Right ventricle myocardium superior (tissue), 1 donor: Measurements from ENCODE around the gene NMUR1. TPM values are rescaled to one million over a fixed set of nuclear protein-coding genes. Genes with fewer than 3 reads are reported as not detected.

Source experiments
- ATAC-seq: fragments of 200-7000 bp; cut with Tn5 transposase; one replicate; pipeline ENCODE4 v1.9.1; 2020; ENCODE audit warnings: mild to moderate bottlenecking; ENCODE audit not compliant: poor library complexity
- DNase-seq: peaks from one replicate; pipeline ENCODE4 v3.0.0-alpha.2; 2020
- intact Hi-C: fragments of 100-400 bp; cut with DNase I; formaldehyde crosslinking; loops from one replicate; pipeline ENCODE4 v1.11.2; 2022
- total RNA-seq: library from RNA; stranded (reverse); fragmentation: NEBNext Ultra II Directional; extraction: Animal tissue kit (Norgen Biotek cat#: 25700); gene quantifications from one replicate; pipeline ENCODE4 v1.2.1, GENCODE V29; 2021
- donor health status: DM: no; HTN: yes; CAD: no; lungs with severe emphysema.

The NMUR1 gene
- total RNA-seq, 1 donor from 2014 or later = 0.22 TPM

DNA sequence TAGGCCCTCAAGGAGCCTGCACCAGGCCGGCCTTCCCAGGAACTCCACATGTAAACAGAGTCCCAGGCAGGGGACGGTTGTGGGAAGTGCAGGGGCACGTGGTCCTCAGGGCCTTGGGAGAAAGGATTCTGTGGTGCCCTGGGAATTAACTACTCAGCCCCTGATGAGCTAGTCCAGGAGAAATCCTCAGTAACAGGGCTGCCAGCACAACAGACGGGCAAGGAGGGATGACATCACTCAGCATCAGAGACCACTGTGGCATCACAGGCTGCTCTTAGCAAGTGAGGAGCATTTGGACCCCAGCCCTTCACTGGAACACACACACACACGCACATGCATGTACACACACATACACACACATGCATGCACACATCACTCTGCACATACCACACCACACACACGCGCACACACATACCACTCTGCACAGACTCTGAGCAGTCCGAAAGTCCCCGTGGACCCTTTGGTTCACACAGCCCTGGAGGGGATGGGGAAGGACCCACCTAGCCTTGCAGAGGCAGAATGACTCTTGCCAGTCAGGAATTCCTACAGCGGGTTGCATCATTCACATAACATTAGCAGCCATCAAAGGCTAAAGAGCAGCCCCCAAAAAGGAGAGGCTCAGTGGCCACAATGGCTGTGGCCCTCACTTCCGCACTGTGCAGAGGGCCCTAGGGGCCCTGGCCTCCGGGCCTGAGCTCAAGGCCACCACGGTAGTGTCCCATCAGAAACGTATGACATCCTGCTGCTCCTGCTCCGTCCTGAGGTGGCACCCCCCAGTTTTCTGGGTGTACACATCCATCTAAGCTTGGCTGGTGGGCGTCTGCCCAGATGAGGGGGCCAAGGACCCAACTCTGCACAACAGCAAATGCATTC lies 1.9 kb upstream of the NMUR1 start:
- ATAC-seq (no peak), DNase-seq (no peak)
- intact Hi-C loops = no loop called here

DNA sequence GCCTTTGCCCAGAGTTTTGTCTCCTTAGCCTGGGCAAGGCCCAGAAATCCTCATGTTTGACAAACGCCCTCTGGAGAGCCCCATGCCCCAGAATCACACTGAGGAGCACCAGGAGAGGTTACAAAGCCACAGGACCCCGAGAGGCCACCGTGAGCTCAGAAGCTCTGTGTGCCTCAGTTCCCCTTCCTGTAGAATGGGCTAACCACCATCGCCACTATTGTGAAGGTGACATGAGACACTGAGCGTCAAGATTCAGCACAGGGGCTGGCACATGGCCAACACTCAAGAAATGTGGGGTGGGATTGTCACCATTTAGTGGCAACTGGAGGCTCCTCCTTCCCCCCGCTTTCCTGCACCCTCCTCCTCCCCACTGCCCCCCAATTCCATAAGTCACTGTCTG lies 1.2 kb upstream of the NMUR1 start:
- intact Hi-C loops = no loop called here
- no peak for DNase-seq
- no peak for ATAC-seq

- intact Hi-C loops = no loop called here
- ATAC-seq (no peak), DNase-seq (no peak)
Measured at GRCh38 chr2:231528636-231529030, 1.6 kb downstream of the NMUR1 start.

DNA sequence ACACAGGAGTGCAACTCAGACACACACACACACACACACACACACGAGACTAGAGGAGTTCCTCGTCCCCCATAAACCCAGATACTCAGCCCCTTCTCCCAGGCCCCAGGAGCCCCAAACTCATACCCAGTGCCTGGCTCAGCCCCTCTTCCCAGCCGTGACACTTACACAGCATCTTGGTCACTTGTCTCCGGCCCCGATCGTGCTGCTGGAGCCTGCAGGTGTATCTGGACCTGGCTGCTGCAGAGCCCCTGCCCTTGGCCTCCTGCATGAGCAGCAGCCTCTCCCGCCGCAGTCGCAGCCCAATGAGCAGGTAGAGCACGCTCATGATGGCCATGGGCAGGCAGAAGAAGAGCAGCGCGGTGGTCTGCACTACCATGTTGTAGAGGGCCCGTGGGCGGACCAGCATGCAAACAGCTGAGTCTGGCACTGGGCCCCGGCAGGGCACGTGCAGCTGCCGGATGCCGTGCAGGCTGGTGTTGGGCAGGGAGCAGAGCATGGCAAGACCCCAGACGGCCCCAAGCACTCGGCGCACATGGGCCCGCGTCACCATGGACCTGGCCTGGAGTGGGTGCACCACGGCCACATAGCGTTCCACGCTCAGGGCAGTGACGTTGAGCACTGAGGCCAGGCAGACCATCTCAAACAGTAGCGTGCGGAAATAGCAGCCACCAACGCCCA lies 2.1 kb downstream of the NMUR1 start:
- no peak for ATAC-seq
- DNase-seq = no peak
- intact Hi-C loops = no loop called here

GRCh38 chr2:231527091-231527395 lies 3.2 kb downstream of the NMUR1 start:
- ATAC-seq (no peak), DNase-seq (no peak)
- intact Hi-C loops = no loop called here

DNA sequence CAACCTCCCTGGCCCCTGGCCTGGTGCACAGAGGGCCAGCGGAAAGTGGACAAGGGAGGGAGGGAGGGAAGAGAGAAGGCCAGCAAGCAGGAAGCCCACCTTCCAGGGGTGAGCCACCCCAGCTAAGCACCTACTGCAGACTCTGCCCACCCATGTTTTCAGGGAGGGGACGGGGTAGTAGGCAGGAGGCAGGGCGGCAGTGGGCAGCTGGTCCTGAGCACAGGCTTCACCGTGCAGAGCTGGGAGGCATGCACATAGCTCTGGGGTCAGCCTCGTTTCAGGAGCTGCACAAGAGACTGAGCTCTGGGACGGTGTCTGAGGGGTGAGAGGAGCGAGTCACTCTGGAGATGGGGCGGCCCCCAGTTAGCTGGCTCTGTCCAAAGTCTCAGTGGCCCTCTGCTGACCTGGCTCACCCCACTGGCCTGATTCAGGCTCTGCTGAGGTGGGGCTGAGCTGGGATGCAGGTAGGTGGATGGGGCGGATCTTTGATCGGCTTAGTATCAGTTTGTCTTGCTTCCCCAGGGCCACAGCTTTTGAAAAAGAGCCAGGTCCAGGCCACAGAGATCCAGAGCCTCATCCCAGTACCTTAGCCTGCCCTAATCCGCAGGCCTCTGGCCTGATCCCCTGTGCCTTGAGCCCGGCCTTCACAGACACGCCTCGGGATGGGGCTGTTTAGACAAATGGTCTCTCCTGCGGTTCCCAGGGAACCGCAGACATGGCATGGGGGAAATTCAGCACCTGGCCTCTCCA lies 3.7 kb downstream of the NMUR1 start:
- intact Hi-C loops = no loop called here
- ATAC-seq (no peak), DNase-seq (no peak)

GRCh38 chr2:231525248-231526163 lies 4.7 kb downstream of the NMUR1 start:
- DNase-seq = no peak
- no peak for ATAC-seq
- intact Hi-C loops = no loop called here

- intact Hi-C loops = loop anchor here (5.0 kb wide), 1 partner anchor 33 kb away; no protein-coding TSS in a partner anchor
- ATAC-seq (peak; percentile 68), DNase-seq (no peak)
Measured at GRCh38 chr2:231524477-231525247, 5.6 kb downstream of the NMUR1 start.

DNA sequence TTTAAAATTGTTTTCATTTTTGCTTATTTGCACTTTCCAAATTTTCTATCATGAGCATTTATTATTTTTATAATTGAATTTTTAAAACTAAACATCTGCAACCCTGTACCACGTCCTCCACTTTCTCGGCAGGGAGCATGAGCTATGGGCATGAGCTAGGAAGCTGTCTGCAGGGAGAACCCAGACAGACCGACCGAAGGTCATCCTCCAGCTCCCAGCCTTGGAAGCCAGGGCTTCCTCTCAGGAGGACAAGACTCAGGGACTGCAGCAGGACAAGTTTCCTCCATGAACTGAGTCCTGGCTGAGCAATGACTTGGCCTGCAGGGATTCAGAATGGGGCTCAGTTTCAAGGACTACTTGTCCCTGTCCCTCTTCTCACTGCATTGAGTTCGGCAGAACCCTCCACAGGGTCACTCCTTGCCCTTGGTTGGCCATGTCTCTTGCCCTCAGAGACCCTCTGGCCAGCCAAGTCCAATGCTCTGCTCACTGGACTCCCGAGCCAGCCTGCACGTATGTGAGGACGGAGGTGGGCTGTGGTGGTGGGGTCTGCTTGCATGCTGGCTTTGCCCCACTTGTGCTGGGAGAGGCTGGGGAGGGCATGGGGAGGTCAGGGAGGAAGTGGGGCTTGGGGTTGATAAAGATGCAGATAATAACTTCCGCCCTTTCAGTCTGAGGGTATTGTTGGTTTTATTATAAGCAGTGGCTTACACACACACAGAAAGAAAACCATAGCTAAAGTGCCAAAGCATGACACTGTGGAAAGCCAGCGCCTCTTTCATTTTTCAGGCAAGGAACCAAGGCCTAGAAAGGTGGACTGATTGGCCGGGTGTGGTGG lies 6.6 kb downstream of the NMUR1 start:
- DNase-seq = no peak
- intact Hi-C loops = loop anchor here (5.0 kb wide), 1 partner anchor 34 kb away; no protein-coding TSS in a partner anchor
- peak; percentile 15 for ATAC-seq

DNA sequence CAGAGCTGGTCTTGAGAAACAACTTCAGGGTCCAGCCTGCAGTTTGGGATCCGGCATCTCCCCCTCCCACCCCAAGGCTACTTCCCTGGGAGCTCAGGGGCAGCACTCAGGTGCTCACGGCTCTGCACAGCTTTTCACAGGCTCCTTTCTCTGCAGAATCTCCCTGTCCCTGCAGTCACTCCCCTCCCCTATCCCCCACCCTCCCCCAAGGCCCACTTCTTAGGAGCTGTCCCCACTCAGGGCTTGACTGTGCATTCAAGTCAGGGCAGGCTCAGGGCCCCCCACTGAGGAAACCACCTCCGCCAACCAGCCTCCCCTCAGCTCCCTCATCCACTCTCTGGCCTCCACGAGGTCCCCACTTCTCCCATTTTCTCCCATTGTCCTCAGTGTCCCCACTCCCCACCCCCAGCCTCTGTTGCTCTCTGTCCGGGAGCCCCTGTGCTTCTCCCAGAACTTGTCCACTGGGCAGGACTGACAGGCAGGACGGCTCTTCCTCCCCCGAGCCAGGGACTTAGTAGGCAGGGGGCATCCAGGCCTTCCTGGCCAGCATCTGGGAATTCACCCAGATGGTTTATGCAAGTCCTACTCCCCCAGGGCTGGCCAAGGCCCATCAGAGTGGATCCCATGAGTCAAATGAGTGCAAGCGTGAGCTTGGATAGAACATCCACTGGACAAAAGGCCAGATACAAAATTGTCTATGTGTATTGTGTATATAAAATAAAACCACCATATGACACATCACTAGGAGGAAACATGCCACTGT lies 7.6 kb downstream of the NMUR1 start:
- no peak for DNase-seq
- ATAC-seq = no peak
- intact Hi-C loops = loop anchor here (5.0 kb wide), 1 partner anchor 35 kb away; no protein-coding TSS in a partner anchor

DNA sequence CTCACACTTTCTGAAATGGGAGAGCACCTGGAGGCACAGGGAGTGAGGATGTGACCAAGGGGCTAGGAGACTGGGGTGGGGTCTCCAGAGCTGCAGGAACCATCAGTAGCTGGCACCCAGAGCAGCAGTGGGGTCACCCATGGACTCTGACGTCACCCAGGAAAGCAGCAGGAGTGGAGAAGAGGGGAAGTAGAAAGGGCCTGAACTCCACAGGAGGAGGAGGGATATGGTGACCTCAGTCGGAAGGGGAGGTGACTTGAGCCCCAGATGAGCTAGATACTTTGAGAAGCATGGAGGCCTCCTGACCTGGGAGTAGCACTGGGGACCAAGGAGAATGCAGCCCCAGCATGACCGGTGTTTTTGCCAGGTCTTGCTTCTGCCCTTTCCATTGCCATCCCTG lies 8.8 kb downstream of the NMUR1 start:
- intact Hi-C loops = loop anchor here (5.0 kb wide), 1 partner anchor 36 kb away; no protein-coding TSS in a partner anchor
- ATAC-seq = no peak
- no peak for DNase-seq

DNA sequence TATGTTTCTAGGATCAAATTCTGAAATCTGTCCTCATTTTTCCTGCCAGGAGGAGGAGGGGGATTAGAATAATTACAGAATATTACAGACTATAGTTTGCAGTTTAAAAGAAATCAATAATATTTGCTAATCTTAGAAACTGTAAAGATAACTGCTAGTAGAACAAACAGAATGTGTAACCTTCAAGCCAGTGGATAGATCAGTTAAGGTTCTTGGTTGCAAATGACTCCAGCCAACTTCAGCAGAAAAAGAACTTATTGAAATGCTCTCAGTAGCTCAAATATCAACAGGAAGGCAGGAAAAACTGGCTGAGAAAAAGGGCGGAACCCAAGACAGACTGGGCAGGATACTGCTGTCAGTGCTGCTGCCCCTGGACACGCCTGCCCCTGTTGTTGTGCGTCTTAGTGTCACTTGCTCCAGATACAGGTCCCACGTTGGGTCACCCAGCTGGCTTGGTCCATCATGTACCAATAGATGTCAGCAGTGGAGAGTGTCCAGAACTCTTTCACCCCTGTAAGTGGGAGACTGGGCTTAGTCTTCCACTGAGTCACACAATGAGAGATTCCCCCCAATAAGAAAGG lies 10.2 kb downstream of the NMUR1 start:
- ATAC-seq (no peak), DNase-seq (no peak)
- intact Hi-C loops = loop anchor here (5.0 kb wide), 2 partner anchors 37 to 82 kb away; no protein-coding TSS in a partner anchor

GRCh38 chr2:231518771-231519170 lies 11.5 kb downstream of the NMUR1 start:
- ATAC-seq (no peak), DNase-seq (no peak)
- intact Hi-C loops = loop anchor here (5.0 kb wide), 1 partner anchor 84 kb away; no protein-coding TSS in a partner anchor

DNA sequence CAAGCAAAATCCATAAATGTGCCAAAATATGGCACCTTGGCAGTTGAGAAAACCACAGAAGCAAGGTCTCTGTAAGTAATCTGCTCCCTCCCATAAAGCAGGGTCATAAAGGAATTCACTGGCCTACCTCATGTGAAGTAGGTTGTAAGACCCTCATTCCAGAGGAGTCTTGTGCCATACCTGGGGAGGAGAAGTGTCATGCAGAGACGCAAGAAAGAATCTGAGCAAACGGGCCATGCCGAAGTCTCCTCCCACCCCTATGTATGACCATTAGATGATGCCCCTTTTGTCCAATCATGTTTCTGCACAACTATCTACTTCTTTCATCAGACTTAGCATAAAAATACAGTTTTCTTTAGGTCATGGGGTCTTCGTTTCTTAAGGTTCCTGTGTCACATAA lies 14.6 kb downstream of the NMUR1 start:
- intact Hi-C loops = loop anchor here (5.0 kb wide), 1 partner anchor 87 kb away; no protein-coding TSS in a partner anchor
- DNase-seq (no peak), ATAC-seq (no peak)

DNA sequence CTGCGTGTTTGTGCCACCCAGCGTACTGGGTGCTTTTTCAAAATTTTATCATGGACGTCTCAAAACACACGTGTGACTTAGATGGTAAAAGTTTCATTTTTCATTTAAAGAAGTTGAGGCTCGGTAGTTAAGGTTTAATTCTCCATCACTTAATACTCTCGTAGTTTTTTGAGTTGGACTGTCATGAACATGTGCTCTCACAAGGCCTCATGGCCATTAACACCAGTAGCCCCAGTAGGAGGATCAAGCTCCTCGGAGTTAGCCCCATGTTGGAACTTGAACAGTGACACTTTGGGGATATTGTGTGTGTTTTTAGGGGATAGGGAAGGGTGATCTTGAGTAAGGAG lies 15.3 kb downstream of the NMUR1 start:
- ATAC-seq (no peak), DNase-seq (no peak)
- intact Hi-C loops = loop anchor here (5.0 kb wide), 1 partner anchor 87 kb away; no protein-coding TSS in a partner anchor
